Stimulated activated CD4-positive, alpha-beta T cell treated with anti-CD3 and anti-CD28 coated beads, TNF-alpha, amount 100 ng/mL, for 4 hours (primary cell): ENCODE measurements around the gene BCAT1.

Experiments
- DNase-seq, 3 experiments: peaks; one replicate each; pipeline ENCODE4 v3.0.0-alpha.2; 2020; ENCODE audit warnings: low read depth in 3 of 3

The BCAT1 gene

GRCh38 chr12:24764712-24765111, 184.2 kb downstream of the BCAT1 start:
- no peak for DNase-seq

- no peak for DNase-seq
Measured at GRCh38 chr12:24760606-24761378, 188.1 kb downstream of the BCAT1 start.

- no peak for DNase-seq
Measured at GRCh38 chr12:24760162-24760561, 188.7 kb downstream of the BCAT1 start.
